Trophoblast cell (in vitro differentiated cells and primary cell): Measurements from ENCODE around the gene FLACC1.

Experiments used
- DNase-seq, 2 donors: peaks; one replicate each; pipeline ENCODE4 v3.0.0-alpha.2; 2016
- H2AFZ ChIP-seq: 2 replicates; pipeline ENCODE4 v1.6.1; 2013; ENCODE audit warnings: low read length, moderate library complexity, mild to moderate bottlenecking; ENCODE audit not compliant: insufficient read depth, poor library complexity
- H2AK5ac ChIP-seq: 2 replicates; pipeline ENCODE4 v1.6.1; 2013; ENCODE audit warnings: mild to moderate bottlenecking, low read length
- H2BK120ac ChIP-seq: 2 replicates; pipeline ENCODE4 v1.6.1; 2013; ENCODE audit warnings: low read length, mild to moderate bottlenecking, moderate library complexity; ENCODE audit not compliant: insufficient read depth, poor library complexity
- H2BK12ac ChIP-seq: 2 replicates; pipeline ENCODE4 v1.6.1; 2013; ENCODE audit warnings: mild to moderate bottlenecking, low read length, moderate library complexity
- H2BK5ac ChIP-seq: 2 replicates; pipeline ENCODE4 v1.6.1; 2013; ENCODE audit warnings: low read length, low read depth, moderate library complexity, mild to moderate bottlenecking; ENCODE audit not compliant: poor library complexity
- H3K14ac ChIP-seq: 2 replicates; pipeline ENCODE4 v1.6.1; 2013; ENCODE audit warnings: mild to moderate bottlenecking, low read length
- H3K18ac ChIP-seq: 2 replicates; pipeline ENCODE4 v1.6.1; 2013; ENCODE audit warnings: mild to moderate bottlenecking, low read length
- H3K23ac ChIP-seq: 2 replicates; pipeline ENCODE4 v1.6.1; 2013; ENCODE audit warnings: low read length
- H3K27ac ChIP-seq: 2 replicates; pipeline ENCODE4 v1.5.1; 2013; ENCODE audit warnings: low read depth, mild to moderate bottlenecking, inconsistent platforms, low read length, moderate library complexity
- H3K27me3 ChIP-seq: 2 replicates; pipeline ENCODE4 v1.6.1; 2013; ENCODE audit warnings: inconsistent platforms, mild to moderate bottlenecking, low read length, moderate library complexity; ENCODE audit not compliant: insufficient read depth
- H3K36me3 ChIP-seq, 2 experiments: 1 replicate in 1 of 2; 2 replicates in 1 of 2; pipeline ENCODE4 v1.6.1; 2013; ENCODE audit warnings: low read length in 2 of 2, mild to moderate bottlenecking in 2 of 2, moderate library complexity in 1 of 2; ENCODE audit not compliant: insufficient read depth in 2 of 2, control insufficient read depth in 1 of 2
- H3K4ac ChIP-seq: 2 replicates; pipeline ENCODE4 v1.6.1; 2013; ENCODE audit warnings: low read depth, mild to moderate bottlenecking, low read length, moderate library complexity
- H3K4me1 ChIP-seq, 2 experiments: 1 replicate in 1 of 2; 2 replicates in 1 of 2; pipeline ENCODE4 v1.6.1; 2013; ENCODE audit warnings: low read length in 2 of 2, mild to moderate bottlenecking in 2 of 2, moderate library complexity in 1 of 2; ENCODE audit not compliant: insufficient read depth in 2 of 2, control insufficient read depth in 1 of 2
- H3K4me2 ChIP-seq: 2 replicates; pipeline ENCODE4 v1.6.1; 2013; ENCODE audit warnings: inconsistent platforms, mild to moderate bottlenecking, low read length, moderate library complexity
- H3K4me3 ChIP-seq: 2 replicates; pipeline ENCODE4 v1.5.1; 2013; ENCODE audit warnings: mild to moderate bottlenecking, low read depth, low read length, inconsistent platforms
- H3K79me1 ChIP-seq: one replicate; pipeline ENCODE4 v1.6.1; 2013; ENCODE audit warnings: low read length
- H3K79me2 ChIP-seq: 2 replicates; pipeline ENCODE4 v1.6.1; 2013; ENCODE audit warnings: low read length, mild to moderate bottlenecking; ENCODE audit not compliant: control insufficient read depth, insufficient read depth, poor library complexity
- H3K9ac ChIP-seq: 2 replicates; pipeline ENCODE4 v1.6.1; 2013; ENCODE audit warnings: mild to moderate bottlenecking, low read length
- H3K9me3 ChIP-seq: 2 replicates; pipeline ENCODE4 v1.6.1; 2013; ENCODE audit warnings: low read depth, mild to moderate bottlenecking, control low read depth, inconsistent platforms, low read length; ENCODE audit not compliant: insufficient read depth
- H4K12ac ChIP-seq: 2 replicates; pipeline ENCODE4 v1.6.1; 2013; ENCODE audit warnings: low read depth, mild to moderate bottlenecking, low read length, moderate library complexity
- H4K8ac ChIP-seq: 2 replicates; pipeline ENCODE4 v1.6.1; 2013; ENCODE audit warnings: low read depth, mild to moderate bottlenecking, low read length, moderate library complexity
- H4K91ac ChIP-seq: one replicate; pipeline ENCODE4 v1.6.1; 2013; ENCODE audit warnings: low read depth, mild to moderate bottlenecking, low read length, moderate library complexity
- WGBS: extraction: QIAGEN DNeasy Blood & Tissue Kit; methylation state at CpG from one replicate; pipeline ENCODE4 v1.1.7; 2013; ENCODE audit warnings: missing lambda C conversion rate; ENCODE audit not compliant: insufficient read length, insufficient coverage; ENCODE audit errors: extremely low coverage; 5-methylcytosine and 5-hydroxymethylcytosine counted together

Gene FLACC1

GRCh38 chr2:201249889-201250288 lies 107.3 kb downstream of the FLACC1 start:
- Histone ChIP-seq H4K8ac (no peak overlapping the region), H3K23ac (no peak overlapping the region), H2BK120ac (no peak overlapping the region), H3K27ac (no peak overlapping the region), H3K4me3 (no peak overlapping the region), H3K9me3 (no peaks in the 10 kb centered on the region), H4K91ac (no peak overlapping the region), H3K79me1 (no peaks in the 10 kb centered on the region), H3K14ac (no peak overlapping the region), H4K12ac (no peak overlapping the region), H3K79me2 (no peaks in the 10 kb centered on the region), H3K36me3 (no peaks in the 10 kb centered on the region), H3K4ac (no peak overlapping the region), H2BK5ac (no peak overlapping the region), H2AFZ (no peak overlapping the region), H3K18ac (no peak overlapping the region), H3K27me3 (no peaks in the 10 kb centered on the region), H3K4me2 (no peak overlapping the region), H2AK5ac (no peak overlapping the region), H3K9ac (no peak overlapping the region), H2BK12ac (no peak overlapping the region), H3K4me1 (no peaks in the 10 kb centered on the region)
- no peak for DNase-seq
- WGBS: no CpG with 5 or more reads among the region's 2 CpGs

GRCh38 chr2:201248288-201248844 lies 108.8 kb downstream of the FLACC1 start:
- WGBS: no CpG with 5 or more reads among the region's 6 CpGs
- Histone ChIP-seq H3K23ac (no peak overlapping the region), H4K8ac (no peak overlapping the region)

GRCh38 chr2:201246280-201246679 lies 110.9 kb downstream of the FLACC1 start:
- no peak overlapping the region for H4K12ac ChIP-seq
- H3K14ac ChIP-seq: no peak overlapping the region
- no peak overlapping the region for H4K91ac ChIP-seq

More at GRCh38 chr2:201248288-201248844, 108.8 kb downstream of the FLACC1 start:
- no peaks in the 10 kb centered on the region for H3K9me3 ChIP-seq
- no peak overlapping the region for H3K14ac ChIP-seq
- H2BK5ac ChIP-seq: no peak overlapping the region
- no peak overlapping the region for H2BK12ac ChIP-seq
- H3K79me2 ChIP-seq: no peaks in the 10 kb centered on the region
- no peak for DNase-seq
- H3K4me2 ChIP-seq: no peak overlapping the region
- H3K4me3 ChIP-seq: no peak overlapping the region
- H3K4me1 ChIP-seq: no peaks in the 10 kb centered on the region
- no peak overlapping the region for H3K27ac ChIP-seq
- no peaks in the 10 kb centered on the region for H3K79me1 ChIP-seq
- no peak overlapping the region for H3K18ac ChIP-seq
- no peak overlapping the region for H2AK5ac ChIP-seq
- no peak overlapping the region for H3K4ac ChIP-seq
- no peaks in the 10 kb centered on the region for H3K27me3 ChIP-seq
- H4K91ac ChIP-seq: no peak overlapping the region
- H3K9ac ChIP-seq: no peak overlapping the region
- no peak overlapping the region for H2AFZ ChIP-seq
- no peaks in the 10 kb centered on the region for H3K36me3 ChIP-seq
- H4K12ac ChIP-seq: no peak overlapping the region
- no peak overlapping the region for H2BK120ac ChIP-seq

GRCh38 chr2:201244829-201245228 lies 112.3 kb downstream of the FLACC1 start:
- Histone ChIP-seq H3K4me2 (no peak overlapping the region), H4K91ac (no peak overlapping the region), H2BK12ac (no peak overlapping the region), H3K27ac (no peak overlapping the region), H4K12ac (no peak overlapping the region), H3K4me3 (no peak overlapping the region), H3K18ac (no peak overlapping the region), H3K23ac (no peak overlapping the region), H3K4ac (no peak overlapping the region), H2AFZ (no peak overlapping the region), H4K8ac (no peak overlapping the region), H3K9me3 (no peaks in the 10 kb centered on the region), H2BK5ac (no peak overlapping the region), H3K36me3 (no peaks in the 10 kb centered on the region), H3K27me3 (no peaks in the 10 kb centered on the region), H3K14ac (no peak overlapping the region), H3K79me1 (no peaks in the 10 kb centered on the region), H3K79me2 (no peaks in the 10 kb centered on the region), H3K4me1 (no peaks in the 10 kb centered on the region), H3K9ac (no peak overlapping the region), H2BK120ac (no peak overlapping the region), H2AK5ac (no peak overlapping the region)
- no CpG with 5 or more reads among the region's 5 CpGs for WGBS
- no peak for DNase-seq

More at GRCh38 chr2:201246280-201246679, 110.9 kb downstream of the FLACC1 start:
- Histone ChIP-seq H2BK120ac (no peak overlapping the region), H2AK5ac (no peak overlapping the region), H3K4ac (no peak overlapping the region), H3K23ac (no peak overlapping the region), H3K9ac (no peak overlapping the region), H2BK5ac (no peak overlapping the region), H3K4me3 (no peak overlapping the region), H3K9me3 (no peaks in the 10 kb centered on the region), H3K4me2 (no peak overlapping the region), H2AFZ (no peak overlapping the region), H4K8ac (no peak overlapping the region), H3K79me2 (no peaks in the 10 kb centered on the region), H3K79me1 (no peaks in the 10 kb centered on the region), H3K27me3 (no peaks in the 10 kb centered on the region), H3K27ac (no peak overlapping the region), H2BK12ac (no peak overlapping the region), H3K18ac (no peak overlapping the region), H3K4me1 (no peaks in the 10 kb centered on the region), H3K36me3 (no peaks in the 10 kb centered on the region)
- no peak for DNase-seq
- no CpG with 5 or more reads among the region's 4 CpGs for WGBS
